WTC11 (cell line): Measurements from ENCODE around the gene CD48. TPM values are rescaled to one million over a fixed set of nuclear protein-coding genes. Genes with fewer than 3 reads are reported as not detected.

Experiments used
- ATAC-seq: fragments of 200-7000 bp; cut with Tn5 transposase; 2 replicates; pipeline ENCODE4 v1.10.0; 2021; ENCODE audit warnings: mild to moderate bottlenecking, moderate library complexity
- CTCF ChIA-PET: fragments of 300-600 bp; sonication (Branson Sonifier 250); formaldehyde crosslinking; loops from one replicate; lab custom pipeline; 2021; ENCODE audit warnings: antibody characterized with exemption; lab: Charles Lee
- POLR2A ChIA-PET: fragments of 350-600 bp; sonication (Branson Sonifier 250); formaldehyde crosslinking; loops from one replicate; lab custom pipeline; 2021; ENCODE audit warnings: antibody characterized with exemption; lab: Charles Lee
- DNase-seq: peaks from one replicate; pipeline ENCODE4 v3.0.0; 2021; ENCODE audit warnings: low spot score
- H3K27ac Mint-ChIP-seq: 2 replicates; pipeline ENCODE4 v1.8.0; 2021; ENCODE audit warnings: mixed read lengths
- H3K27me3 Mint-ChIP-seq: 2 replicates; pipeline ENCODE4 v1.8.0; 2021; ENCODE audit warnings: low read depth, mild to moderate bottlenecking, moderate library complexity, mixed read lengths
- H3K36me3 Mint-ChIP-seq: 2 replicates; pipeline ENCODE4 v1.8.0; 2021; ENCODE audit warnings: mixed read lengths
- H3K4me1 Mint-ChIP-seq: 2 replicates; pipeline ENCODE4 v1.8.0; 2022; ENCODE audit warnings: mixed read lengths
- H3K4me3 Mint-ChIP-seq: 2 replicates; pipeline ENCODE4 v1.8.0; 2021; ENCODE audit warnings: mild to moderate bottlenecking, moderate library complexity, mixed read lengths
- H3K9me3 Mint-ChIP-seq: 2 replicates; pipeline ENCODE4 v1.8.0; 2021; ENCODE audit warnings: mixed read lengths
- ATF1 ChIP-seq: sonication (generic); formaldehyde crosslinking; IDR thresholded peaks from 2 replicates; pipeline ENCODE4 v1.8.1; 2023; ENCODE audit warnings: mild to moderate bottlenecking, moderate library complexity, missing genetic modification reagents
- CREB1 ChIP-seq: sonication (generic); formaldehyde crosslinking; IDR thresholded peaks from 2 replicates; pipeline ENCODE4 v1.8.0; 2023; ENCODE audit warnings: mild to moderate bottlenecking, missing genetic modification reagents
- CREM ChIP-seq: sonication (generic); formaldehyde crosslinking; IDR thresholded peaks from 2 replicates; pipeline ENCODE4 v1.8.1; 2022; ENCODE audit warnings: mild to moderate bottlenecking, missing genetic modification reagents, moderate library complexity
- CTCF ChIP-seq: fragments of 200-600 bp; IDR thresholded peaks from 2 replicates; pipeline ENCODE4 v1.8.0; 2022; ENCODE audit warnings: antibody characterized with exemption
- EMX1 ChIP-seq: fragments of 250-450 bp; sonication (Bioruptor Pico); IDR thresholded peaks from 2 replicates; pipeline ENCODE4 v1.8.0; 2021; ENCODE audit warnings: mild to moderate bottlenecking
- ETV6 ChIP-seq: sonication (generic); formaldehyde crosslinking; IDR thresholded peaks from 2 replicates; pipeline ENCODE4 v1.8.1; 2022; ENCODE audit warnings: mild to moderate bottlenecking, missing genetic modification reagents
- FOXJ3 ChIP-seq: sonication (generic); formaldehyde crosslinking; IDR thresholded peaks from 2 replicates; pipeline ENCODE4 v1.9.0; 2021; ENCODE audit warnings: missing genetic modification reagents, mild to moderate bottlenecking, borderline replicate concordance
- GTF2I ChIP-seq: fragments of 250-450 bp; sonication (Bioruptor Pico); conservative IDR thresholded peaks from 2 replicates; pipeline ENCODE4 v1.4.0; 2021; ENCODE audit warnings: mild to moderate bottlenecking
- IRF2 ChIP-seq: sonication (generic); formaldehyde crosslinking; IDR thresholded peaks from 2 replicates; pipeline ENCODE4 v1.8.0; 2022; ENCODE audit warnings: low read depth, missing genetic modification reagents, borderline replicate concordance
- MXD4 ChIP-seq: fragments of 250-450 bp; sonication (Bioruptor Pico); IDR thresholded peaks from 2 replicates; pipeline ENCODE4 v1.8.0; 2021; ENCODE audit warnings: mild to moderate bottlenecking, moderate library complexity, borderline replicate concordance
- NFYB ChIP-seq: sonication (generic); formaldehyde crosslinking; conservative IDR thresholded peaks from 2 replicates; pipeline ENCODE4 v1.8.0; 2022; ENCODE audit warnings: low read depth, missing genetic modification reagents
- PREB ChIP-seq: sonication (generic); formaldehyde crosslinking; IDR thresholded peaks from 2 replicates; pipeline ENCODE4 v1.8.1; 2022; ENCODE audit warnings: mild to moderate bottlenecking, missing genetic modification reagents, moderate library complexity, borderline replicate concordance
- SMAD4 ChIP-seq: sonication (generic); formaldehyde crosslinking; IDR thresholded peaks from 2 replicates; pipeline ENCODE4 v1.8.0; 2022; ENCODE audit warnings: mild to moderate bottlenecking, missing genetic modification reagents
- TP53 ChIP-seq: sonication (generic); formaldehyde crosslinking; IDR thresholded peaks from 2 replicates; pipeline ENCODE4 v1.8.1; 2023; ENCODE audit warnings: mild to moderate bottlenecking, missing genetic modification reagents
- ZBTB43 ChIP-seq: sonication (generic); formaldehyde crosslinking; IDR thresholded peaks from 2 replicates; pipeline ENCODE4 v1.8.1; 2023; ENCODE audit warnings: mild to moderate bottlenecking, missing genetic modification reagents
- ZNF396 ChIP-seq: fragments of 250-450 bp; sonication (Bioruptor Pico); IDR thresholded peaks from 2 replicates; pipeline ENCODE4 v1.8.0; 2021; ENCODE audit warnings: mild to moderate bottlenecking, moderate library complexity, borderline replicate concordance
- ZNF423 ChIP-seq: fragments of 250-450 bp; sonication (Bioruptor Pico); IDR thresholded peaks from 2 replicates; pipeline ENCODE4 v2.1.2; 2022; ENCODE audit warnings: mild to moderate bottlenecking, moderate library complexity
- total RNA-seq: library from RNA; stranded (reverse); gene quantifications from 3 replicates; pipeline ENCODE4 v1.2.3, GENCODE V29; 2021
- TF ChIP-seq, protein P1 (sequence below): sonication (generic); formaldehyde crosslinking; IDR thresholded peaks from 2 replicates; pipeline ENCODE4 v1.8.1; 2023; ENCODE audit warnings: mild to moderate bottlenecking, missing genetic modification reagents
- TF ChIP-seq, protein P2 (sequence below): fragments of 250-450 bp; sonication (Bioruptor Pico); IDR thresholded peaks from 2 replicates; pipeline ENCODE4 v1.9.0; 2021; ENCODE audit warnings: mild to moderate bottlenecking
- TF ChIP-seq, protein P3 (sequence below): sonication (generic); formaldehyde crosslinking; IDR thresholded peaks from 2 replicates; pipeline ENCODE4 v1.8.0; 2023; ENCODE audit warnings: mild to moderate bottlenecking, missing genetic modification reagents
- TF ChIP-seq, protein P4 (sequence below): fragments of 250-450 bp; sonication (Bioruptor Pico); IDR thresholded peaks from 2 replicates; pipeline ENCODE4 v1.9.0; 2021; ENCODE audit warnings: mild to moderate bottlenecking
- TF ChIP-seq, protein P5 (sequence below): sonication (generic); formaldehyde crosslinking; IDR thresholded peaks from 2 replicates; pipeline ENCODE4 v1.8.0; 2022; ENCODE audit warnings: mild to moderate bottlenecking, missing genetic modification reagents

Gene CD48
- total RNA-seq, 1 experiment from 2014 or later: 0.66 TPM

DNA sequence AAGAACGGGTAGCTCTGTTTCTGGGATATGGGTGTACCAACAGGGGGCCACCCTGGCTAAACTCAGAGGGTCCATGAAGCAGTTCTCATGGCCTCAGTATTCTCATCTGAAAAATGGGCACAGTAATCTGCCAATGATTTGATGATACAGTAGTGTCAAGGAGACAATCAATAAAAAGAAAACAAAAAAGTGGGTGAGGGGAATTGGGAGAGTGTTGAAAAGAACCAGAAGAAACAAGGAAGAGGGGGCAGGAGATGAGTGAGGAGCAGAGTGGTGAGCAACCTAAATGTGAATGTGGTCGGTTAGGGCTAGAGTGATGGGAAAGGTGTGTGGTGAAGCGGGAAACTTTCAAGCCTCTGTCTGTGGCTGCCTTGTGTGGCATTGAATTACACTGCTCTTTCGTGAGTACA, 29.5 kb upstream of the CD48 start:
- peaks cover 19% of the 10 kb centered on the region for H3K9me3 Mint-ChIP-seq
- H3K4me3 Mint-ChIP-seq: no peak overlapping the region
- ChIA-PET CTCF (interaction anchor here (0.6 to 2.1 kb wide), 9 partner anchors 16 to 213 kb away, joined by 3 to 11 read pairs (median 4); partner anchors contain the start of gene ITLN2), POLR2A (no interaction called here)
- H3K27me3 Mint-ChIP-seq: peaks cover 9% of the 10 kb centered on the region; the same call in 1 of the 2 replicates
- no peak overlapping the region for H3K27ac Mint-ChIP-seq
- TF ChIP-seq NFYB (CRISPR knock-in tag) (no peak), ATF1 (CRISPR knock-in tag) (no peak), CREB1 (CRISPR knock-in tag) (no peak), ZNF396 (CRISPR knock-in tag) (no peak)
- TF ChIP-seq, protein P1, sequence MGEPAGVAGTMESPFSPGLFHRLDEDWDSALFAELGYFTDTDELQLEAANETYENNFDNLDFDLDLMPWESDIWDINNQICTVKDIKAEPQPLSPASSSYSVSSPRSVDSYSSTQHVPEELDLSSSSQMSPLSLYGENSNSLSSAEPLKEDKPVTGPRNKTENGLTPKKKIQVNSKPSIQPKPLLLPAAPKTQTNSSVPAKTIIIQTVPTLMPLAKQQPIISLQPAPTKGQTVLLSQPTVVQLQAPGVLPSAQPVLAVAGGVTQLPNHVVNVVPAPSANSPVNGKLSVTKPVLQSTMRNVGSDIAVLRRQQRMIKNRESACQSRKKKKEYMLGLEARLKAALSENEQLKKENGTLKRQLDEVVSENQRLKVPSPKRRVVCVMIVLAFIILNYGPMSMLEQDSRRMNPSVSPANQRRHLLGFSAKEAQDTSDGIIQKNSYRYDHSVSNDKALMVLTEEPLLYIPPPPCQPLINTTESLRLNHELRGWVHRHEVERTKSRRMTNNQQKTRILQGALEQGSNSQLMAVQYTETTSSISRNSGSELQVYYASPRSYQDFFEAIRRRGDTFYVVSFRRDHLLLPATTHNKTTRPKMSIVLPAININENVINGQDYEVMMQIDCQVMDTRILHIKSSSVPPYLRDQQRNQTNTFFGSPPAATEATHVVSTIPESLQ (CRISPR knock-in tag): no peak
- TF ChIP-seq, protein P2, sequence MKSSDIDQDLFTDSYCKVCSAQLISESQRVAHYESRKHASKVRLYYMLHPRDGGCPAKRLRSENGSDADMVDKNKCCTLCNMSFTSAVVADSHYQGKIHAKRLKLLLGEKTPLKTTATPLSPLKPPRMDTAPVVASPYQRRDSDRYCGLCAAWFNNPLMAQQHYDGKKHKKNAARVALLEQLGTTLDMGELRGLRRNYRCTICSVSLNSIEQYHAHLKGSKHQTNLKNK (CRISPR knock-in tag): no peak
- peaks cover 15% of the 10 kb centered on the region for H3K4me1 Mint-ChIP-seq
- no peak for ATAC-seq
- peaks cover 10% of the 10 kb centered on the region for H3K36me3 Mint-ChIP-seq
- DNase-seq: no peak

DNA sequence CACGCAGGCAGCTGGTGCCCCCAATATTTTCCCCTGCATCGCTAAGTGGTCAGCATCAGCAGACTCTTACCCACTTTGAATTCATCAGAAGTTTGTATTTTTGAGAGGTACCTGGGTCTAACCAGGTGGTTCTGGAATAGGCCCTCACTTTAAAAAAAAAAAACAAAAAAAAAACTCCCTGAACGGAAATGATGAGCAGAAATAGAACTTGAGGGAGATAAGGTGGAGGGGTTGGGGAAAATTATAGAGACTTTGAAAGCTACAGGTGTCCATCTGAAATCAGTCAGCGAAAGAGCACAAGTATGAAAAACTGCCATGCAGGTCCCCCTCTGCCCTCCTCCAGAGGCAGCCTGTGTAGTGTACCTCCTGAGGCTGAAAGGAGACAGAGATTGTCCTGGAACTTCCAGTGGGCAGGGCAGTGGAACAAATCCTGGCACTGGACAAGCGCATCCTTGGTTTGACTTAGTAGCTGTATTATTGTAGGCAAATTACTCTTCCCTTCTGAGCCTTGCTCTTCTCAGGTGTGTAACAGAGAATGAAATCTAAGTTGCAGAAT, 28.6 kb upstream of the CD48 start:
- H3K4me3 Mint-ChIP-seq: no peak overlapping the region
- peaks cover 9% of the 10 kb centered on the region; the same call in 1 of the 2 replicates for H3K27me3 Mint-ChIP-seq
- ATAC-seq (no peak), DNase-seq (no peak)
- H3K36me3 Mint-ChIP-seq: peaks cover 13% of the 10 kb centered on the region
- H3K27ac Mint-ChIP-seq: no peak overlapping the region
- TF ChIP-seq IRF2 (CRISPR knock-in tag) (no peak), ATF1 (CRISPR knock-in tag) (no peak), MXD4 (no peak), FOXJ3 (no peak), TP53 (CRISPR knock-in tag) (no peak), GTF2I (CRISPR knock-in tag) (no peak), SMAD4 (no peak), ZNF423 (no peak), PREB (CRISPR knock-in tag) (no peak), CTCF (no peak), ZBTB43 (CRISPR knock-in tag) (no peak), EMX1 (no peak), CREM (no peak), ETV6 (CRISPR knock-in tag) (no peak), NFYB (CRISPR knock-in tag) (no peak)
- TF ChIP-seq, protein P3, sequence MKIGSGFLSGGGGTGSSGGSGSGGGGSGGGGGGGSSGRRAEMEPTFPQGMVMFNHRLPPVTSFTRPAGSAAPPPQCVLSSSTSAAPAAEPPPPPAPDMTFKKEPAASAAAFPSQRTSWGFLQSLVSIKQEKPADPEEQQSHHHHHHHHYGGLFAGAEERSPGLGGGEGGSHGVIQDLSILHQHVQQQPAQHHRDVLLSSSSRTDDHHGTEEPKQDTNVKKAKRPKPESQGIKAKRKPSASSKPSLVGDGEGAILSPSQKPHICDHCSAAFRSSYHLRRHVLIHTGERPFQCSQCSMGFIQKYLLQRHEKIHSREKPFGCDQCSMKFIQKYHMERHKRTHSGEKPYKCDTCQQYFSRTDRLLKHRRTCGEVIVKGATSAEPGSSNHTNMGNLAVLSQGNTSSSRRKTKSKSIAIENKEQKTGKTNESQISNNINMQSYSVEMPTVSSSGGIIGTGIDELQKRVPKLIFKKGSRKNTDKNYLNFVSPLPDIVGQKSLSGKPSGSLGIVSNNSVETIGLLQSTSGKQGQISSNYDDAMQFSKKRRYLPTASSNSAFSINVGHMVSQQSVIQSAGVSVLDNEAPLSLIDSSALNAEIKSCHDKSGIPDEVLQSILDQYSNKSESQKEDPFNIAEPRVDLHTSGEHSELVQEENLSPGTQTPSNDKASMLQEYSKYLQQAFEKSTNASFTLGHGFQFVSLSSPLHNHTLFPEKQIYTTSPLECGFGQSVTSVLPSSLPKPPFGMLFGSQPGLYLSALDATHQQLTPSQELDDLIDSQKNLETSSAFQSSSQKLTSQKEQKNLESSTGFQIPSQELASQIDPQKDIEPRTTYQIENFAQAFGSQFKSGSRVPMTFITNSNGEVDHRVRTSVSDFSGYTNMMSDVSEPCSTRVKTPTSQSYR (CRISPR knock-in tag): no peak
- TF ChIP-seq, protein P4, sequence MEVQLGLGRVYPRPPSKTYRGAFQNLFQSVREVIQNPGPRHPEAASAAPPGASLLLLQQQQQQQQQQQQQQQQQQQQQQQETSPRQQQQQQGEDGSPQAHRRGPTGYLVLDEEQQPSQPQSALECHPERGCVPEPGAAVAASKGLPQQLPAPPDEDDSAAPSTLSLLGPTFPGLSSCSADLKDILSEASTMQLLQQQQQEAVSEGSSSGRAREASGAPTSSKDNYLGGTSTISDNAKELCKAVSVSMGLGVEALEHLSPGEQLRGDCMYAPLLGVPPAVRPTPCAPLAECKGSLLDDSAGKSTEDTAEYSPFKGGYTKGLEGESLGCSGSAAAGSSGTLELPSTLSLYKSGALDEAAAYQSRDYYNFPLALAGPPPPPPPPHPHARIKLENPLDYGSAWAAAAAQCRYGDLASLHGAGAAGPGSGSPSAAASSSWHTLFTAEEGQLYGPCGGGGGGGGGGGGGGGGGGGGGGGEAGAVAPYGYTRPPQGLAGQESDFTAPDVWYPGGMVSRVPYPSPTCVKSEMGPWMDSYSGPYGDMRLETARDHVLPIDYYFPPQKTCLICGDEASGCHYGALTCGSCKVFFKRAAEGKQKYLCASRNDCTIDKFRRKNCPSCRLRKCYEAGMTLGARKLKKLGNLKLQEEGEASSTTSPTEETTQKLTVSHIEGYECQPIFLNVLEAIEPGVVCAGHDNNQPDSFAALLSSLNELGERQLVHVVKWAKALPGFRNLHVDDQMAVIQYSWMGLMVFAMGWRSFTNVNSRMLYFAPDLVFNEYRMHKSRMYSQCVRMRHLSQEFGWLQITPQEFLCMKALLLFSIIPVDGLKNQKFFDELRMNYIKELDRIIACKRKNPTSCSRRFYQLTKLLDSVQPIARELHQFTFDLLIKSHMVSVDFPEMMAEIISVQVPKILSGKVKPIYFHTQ: no peak
- TF ChIP-seq, protein P5, sequence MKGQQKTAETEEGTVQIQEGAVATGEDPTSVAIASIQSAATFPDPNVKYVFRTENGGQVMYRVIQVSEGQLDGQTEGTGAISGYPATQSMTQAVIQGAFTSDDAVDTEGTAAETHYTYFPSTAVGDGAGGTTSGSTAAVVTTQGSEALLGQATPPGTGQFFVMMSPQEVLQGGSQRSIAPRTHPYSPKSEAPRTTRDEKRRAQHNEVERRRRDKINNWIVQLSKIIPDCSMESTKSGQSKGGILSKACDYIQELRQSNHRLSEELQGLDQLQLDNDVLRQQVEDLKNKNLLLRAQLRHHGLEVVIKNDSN (CRISPR knock-in tag): no peak
- ChIA-PET CTCF (interaction anchor here (0.9 to 2.1 kb wide), 2 partner anchors 39 to 190 kb away, joined by 4 to 5 read pairs; no protein-coding TSS in a partner anchor), POLR2A (no interaction called here)
- H3K4me1 Mint-ChIP-seq: peaks cover 7% of the 10 kb centered on the region
- peaks cover 24% of the 10 kb centered on the region for H3K9me3 Mint-ChIP-seq
